Measurements from ENCODE around the gene SPIRE2. TPM values are rescaled to one million over a fixed set of nuclear protein-coding genes. Genes with fewer than 3 reads are reported as not detected.
"Not testable (repeated sequence)": the region's sequence is repeated elsewhere in the genome, so short reads cannot be mapped to it uniquely, and the experiment has no call there.

SPIRE2 gene
- total and polyA plus RNA-seq, 2 of the 13 experiments (the other 11 are each of a cell fraction or from before 2014, with no cell fraction given): 13.3 to 37.5 TPM

DNA sequence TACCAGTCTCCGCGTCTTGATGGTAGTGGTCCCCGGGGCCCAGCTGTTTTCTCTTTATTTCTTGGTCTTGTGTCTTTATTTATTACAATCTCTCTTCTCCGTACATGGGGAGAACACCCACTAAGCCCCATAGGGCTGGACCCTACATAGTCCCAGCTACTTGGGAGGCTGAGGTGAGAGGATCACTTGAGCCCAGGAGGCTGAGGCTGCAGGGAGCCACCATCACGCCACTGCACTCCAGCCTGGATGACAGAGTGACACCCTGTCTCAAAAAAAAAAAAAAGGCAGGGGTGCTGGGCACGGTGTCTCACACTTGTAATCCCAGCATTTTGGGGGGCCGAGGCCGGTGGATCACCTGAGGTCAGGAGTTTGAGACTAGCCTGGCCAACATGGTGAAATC, 8.8 kb upstream of the SPIRE2 start:
- in situ Hi-C loops (cut with HindIII; ENCODE audit: extremely low pct_ligation_motif_present, low pct_unique_long_range_greater_than_20kb): loop anchor here (5.0 kb wide), 1 partner anchor 38 kb away; no protein-coding TSS in a partner anchor

More for the DNA sequence above, 8.8 kb upstream of the SPIRE2 start:
- intact Hi-C loops (cut with micrococcal nuclease; ENCODE audit: unreplicated experiment): loop anchor here (5.0 kb wide), 1 partner anchor 53 kb away; the partner anchor contains the start of gene TCF25
- H4K20me1 ChIP-seq (ENCODE audit: insufficient read depth, low read length); ATAC-seq; H3K36me3 ChIP-seq (replicated peaks in 1 of 2; ENCODE audit: control insufficient read depth in 1 of 2, insufficient read depth in 2 of 2, low read length in 2 of 2); BruUV-seq (replicated peaks); H2AFZ ChIP-seq (ENCODE audit: low read length); DNase-seq (ENCODE audit: low spot score); FAIRE-seq; H3K27me3 ChIP-seq (ENCODE audit: control insufficient read depth in 1 of 2, insufficient read depth in 2 of 2, low read length in 2 of 2); H3K9me3 ChIP-seq (ENCODE audit: low read length); CTCF ChIA-PET (ENCODE audit: low intra/inter-chr PET ratio, low total read pairs); TF ChIP-seq NONO (IDR thresholded peaks at IDR 0.05): not testable (repeated sequence)
- Histone ChIP-seq H3K9ac (ENCODE audit: insufficient read depth, low read depth, low read length) (peak overlapping the region; percentile 94), H3K27ac (ENCODE audit: extremely low read length, insufficient read depth, low read length) (peak overlapping the region; percentile 96), H3K4me3 (replicated peaks in 1 of 3; ENCODE audit: insufficient read depth in 1 of 3, low read depth in 2 of 3, low read length in 3 of 3) (peak overlapping the region; percentile 71 to 91 (median 87)), H3K4me1 (ENCODE audit: insufficient read depth, low read length) (peaks cover 76% of the 10 kb centered on the region), H3K79me2 (ENCODE audit: insufficient read depth, low read length) (peaks cover 52% of the 10 kb centered on the region), H3K4me2 (ENCODE audit: low read depth, low read length) (peak overlapping the region; percentile 87)
- POLR2A ChIA-PET: interaction anchor here (1.0 to 5.5 kb wide), 3 partner anchors 8 to 24 kb away, joined by 3 to 52 read pairs (median 3); no protein-coding TSS in a partner anchor
- TF ChIP-seq, protein P1, sequence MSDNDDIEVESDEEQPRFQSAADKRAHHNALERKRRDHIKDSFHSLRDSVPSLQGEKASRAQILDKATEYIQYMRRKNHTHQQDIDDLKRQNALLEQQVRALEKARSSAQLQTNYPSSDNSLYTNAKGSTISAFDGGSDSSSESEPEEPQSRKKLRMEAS (IDR thresholded peaks at IDR 0.05): 0 out of 2 replicates have a peak, but pooled peaks have one; percentile 3
- TF ChIP-seq ZNF607 (CRISPR knock-in tag; IDR thresholded peaks at IDR 0.05; ENCODE audit: borderline replicate concordance) (0 out of 2 replicates have a peak, but pooled peaks have one; percentile 10), HIVEP1 (CRISPR knock-in tag; IDR thresholded peaks at IDR 0.05) (peak; percentile 40; the same call in 1 of the 2 replicates), ZNF235 (CRISPR knock-in tag; IDR thresholded peaks at IDR 0.05; ENCODE audit: borderline replicate concordance) (0 out of 2 replicates have a peak, but pooled peaks have one; percentile 13), ZNF563 (CRISPR knock-in tag; IDR thresholded peaks at IDR 0.05) (0 out of 2 replicates have a peak, but pooled peaks have one; percentile 16), NONO (CRISPR knock-in tag; conservative IDR thresholded peaks at IDR 0.05) (0 out of 2 replicates have a peak, but pooled peaks have one; percentile 14), PRPF4 (IDR thresholded peaks at IDR 0.05; ENCODE audit: low read depth, low read length, poor library complexity, severe bottlenecking) (peak; percentile 38)
- TF ChIP-seq, protein P2, sequence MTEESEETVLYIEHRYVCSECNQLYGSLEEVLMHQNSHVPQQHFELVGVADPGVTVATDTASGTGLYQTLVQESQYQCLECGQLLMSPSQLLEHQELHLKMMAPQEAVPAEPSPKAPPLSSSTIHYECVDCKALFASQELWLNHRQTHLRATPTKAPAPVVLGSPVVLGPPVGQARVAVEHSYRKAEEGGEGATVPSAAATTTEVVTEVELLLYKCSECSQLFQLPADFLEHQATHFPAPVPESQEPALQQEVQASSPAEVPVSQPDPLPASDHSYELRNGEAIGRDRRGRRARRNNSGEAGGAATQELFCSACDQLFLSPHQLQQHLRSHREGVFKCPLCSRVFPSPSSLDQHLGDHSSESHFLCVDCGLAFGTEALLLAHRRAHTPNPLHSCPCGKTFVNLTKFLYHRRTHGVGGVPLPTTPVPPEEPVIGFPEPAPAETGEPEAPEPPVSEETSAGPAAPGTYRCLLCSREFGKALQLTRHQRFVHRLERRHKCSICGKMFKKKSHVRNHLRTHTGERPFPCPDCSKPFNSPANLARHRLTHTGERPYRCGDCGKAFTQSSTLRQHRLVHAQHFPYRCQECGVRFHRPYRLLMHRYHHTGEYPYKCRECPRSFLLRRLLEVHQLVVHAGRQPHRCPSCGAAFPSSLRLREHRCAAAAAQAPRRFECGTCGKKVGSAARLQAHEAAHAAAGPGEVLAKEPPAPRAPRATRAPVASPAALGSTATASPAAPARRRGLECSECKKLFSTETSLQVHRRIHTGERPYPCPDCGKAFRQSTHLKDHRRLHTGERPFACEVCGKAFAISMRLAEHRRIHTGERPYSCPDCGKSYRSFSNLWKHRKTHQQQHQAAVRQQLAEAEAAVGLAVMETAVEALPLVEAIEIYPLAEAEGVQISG (CRISPR knock-in tag; IDR thresholded peaks at IDR 0.05): 0 out of 2 replicates have a peak, but pooled peaks have one; percentile 1
- TF ChIP-seq, protein P3, sequence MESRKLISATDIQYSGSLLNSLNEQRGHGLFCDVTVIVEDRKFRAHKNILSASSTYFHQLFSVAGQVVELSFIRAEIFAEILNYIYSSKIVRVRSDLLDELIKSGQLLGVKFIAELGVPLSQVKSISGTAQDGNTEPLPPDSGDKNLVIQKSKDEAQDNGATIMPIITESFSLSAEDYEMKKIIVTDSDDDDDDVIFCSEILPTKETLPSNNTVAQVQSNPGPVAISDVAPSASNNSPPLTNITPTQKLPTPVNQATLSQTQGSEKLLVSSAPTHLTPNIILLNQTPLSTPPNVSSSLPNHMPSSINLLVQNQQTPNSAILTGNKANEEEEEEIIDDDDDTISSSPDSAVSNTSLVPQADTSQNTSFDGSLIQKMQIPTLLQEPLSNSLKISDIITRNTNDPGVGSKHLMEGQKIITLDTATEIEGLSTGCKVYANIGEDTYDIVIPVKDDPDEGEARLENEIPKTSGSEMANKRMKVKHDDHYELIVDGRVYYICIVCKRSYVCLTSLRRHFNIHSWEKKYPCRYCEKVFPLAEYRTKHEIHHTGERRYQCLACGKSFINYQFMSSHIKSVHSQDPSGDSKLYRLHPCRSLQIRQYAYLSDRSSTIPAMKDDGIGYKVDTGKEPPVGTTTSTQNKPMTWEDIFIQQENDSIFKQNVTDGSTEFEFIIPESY (CRISPR knock-in tag; IDR thresholded peaks at IDR 0.05): 0 out of 2 replicates have a peak, but pooled peaks have one; percentile 1
- TF ChIP-seq, protein P4, sequence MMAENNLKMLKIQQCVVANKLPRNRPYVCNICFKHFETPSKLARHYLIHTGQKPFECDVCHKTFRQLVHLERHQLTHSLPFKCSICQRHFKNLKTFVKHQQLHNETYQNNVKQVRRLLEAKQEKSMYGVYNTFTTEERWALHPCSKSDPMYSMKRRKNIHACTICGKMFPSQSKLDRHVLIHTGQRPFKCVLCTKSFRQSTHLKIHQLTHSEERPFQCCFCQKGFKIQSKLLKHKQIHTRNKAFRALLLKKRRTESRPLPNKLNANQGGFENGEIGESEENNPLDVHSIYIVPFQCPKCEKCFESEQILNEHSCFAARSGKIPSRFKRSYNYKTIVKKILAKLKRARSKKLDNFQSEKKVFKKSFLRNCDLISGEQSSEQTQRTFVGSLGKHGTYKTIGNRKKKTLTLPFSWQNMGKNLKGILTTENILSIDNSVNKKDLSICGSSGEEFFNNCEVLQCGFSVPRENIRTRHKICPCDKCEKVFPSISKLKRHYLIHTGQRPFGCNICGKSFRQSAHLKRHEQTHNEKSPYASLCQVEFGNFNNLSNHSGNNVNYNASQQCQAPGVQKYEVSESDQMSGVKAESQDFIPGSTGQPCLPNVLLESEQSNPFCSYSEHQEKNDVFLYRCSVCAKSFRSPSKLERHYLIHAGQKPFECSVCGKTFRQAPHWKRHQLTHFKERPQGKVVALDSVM (CRISPR knock-in tag; IDR thresholded peaks at IDR 0.05): peak; percentile 96
- 84% methylated on average over 8 of the region's 8 CpGs for WGBS (ENCODE audit: low lambda C conversion rate)

Measured in HepG2 (cell line).